HG02588 (cell line): ENCODE data around the gene WNT5B.
A peak's percentile ranks its signal among the peaks of the same experiment; 100 is the strongest.

Experiments
- ATAC-seq: cut with Tn5 transposase; IDR thresholded peaks from one replicate; pipeline ENCODE4 v1.9.1; 2021; ENCODE audit warnings: mild to moderate bottlenecking, moderate library complexity; ENCODE audit not compliant: unreplicated experiment

WNT5B gene

GRCh38 chr12:1628666-1629337 is at the start of gene WNT5B:
Gene WNT5B (plus strand): TSS chr12:1629231. CDS start chr12:1631355, 2,124 bp downstream.
- no peak for ATAC-seq

- ATAC-seq: no peak
Observed at GRCh38 chr12:1579651-1580435, 49.2 kb upstream of the WNT5B start.

GRCh38 chr12:1580526-1580925 is 48.5 kb upstream of the WNT5B start:
- no peak for ATAC-seq

GRCh38 chr12:1581973-1582708 is 46.9 kb upstream of the WNT5B start:
- ATAC-seq: no peak

GRCh38 chr12:1582709-1583050 is 46.4 kb upstream of the WNT5B start:
- no peak for ATAC-seq

GRCh38 chr12:1583421-1584078 is 45.5 kb upstream of the WNT5B start:
- ATAC-seq: peak; percentile 66

- no peak for ATAC-seq
Observed at GRCh38 chr12:1584326-1584725, 44.7 kb upstream of the WNT5B start.

GRCh38 chr12:1587927-1588574 is 41.0 kb upstream of the WNT5B start:
- ATAC-seq: no peak

GRCh38 chr12:1588575-1588947 is 40.5 kb upstream of the WNT5B start:
- no peak for ATAC-seq

- no peak for ATAC-seq
Observed at GRCh38 chr12:1590221-1590979, 38.6 kb upstream of the WNT5B start.

GRCh38 chr12:1591034-1591433 is 38.0 kb upstream of the WNT5B start:
- ATAC-seq: no peak

GRCh38 chr12:1591543-1591942 is 37.5 kb upstream of the WNT5B start:
- ATAC-seq: no peak

GRCh38 chr12:1592444-1593173 is 36.4 kb upstream of the WNT5B start:
- no peak for ATAC-seq

- peak; percentile 24 for ATAC-seq
Observed at GRCh38 chr12:1593174-1594005, 35.6 kb upstream of the WNT5B start.

GRCh38 chr12:1594006-1594260 is 35.1 kb upstream of the WNT5B start:
- ATAC-seq: peak; percentile 48

- peak; percentile 51 for ATAC-seq
Observed at GRCh38 chr12:1594261-1595025, 34.6 kb upstream of the WNT5B start, which contains the start of gene FBXL14. Gene FBXL14 (minus strand): TSS chr12:1594581. CDS start chr12:1594066, 515 bp downstream.

- ATAC-seq: no peak
Observed at GRCh38 chr12:1595026-1595561, 33.9 kb upstream of the WNT5B start.
